ENCODE results near the gene TMEM255B.

DNA sequence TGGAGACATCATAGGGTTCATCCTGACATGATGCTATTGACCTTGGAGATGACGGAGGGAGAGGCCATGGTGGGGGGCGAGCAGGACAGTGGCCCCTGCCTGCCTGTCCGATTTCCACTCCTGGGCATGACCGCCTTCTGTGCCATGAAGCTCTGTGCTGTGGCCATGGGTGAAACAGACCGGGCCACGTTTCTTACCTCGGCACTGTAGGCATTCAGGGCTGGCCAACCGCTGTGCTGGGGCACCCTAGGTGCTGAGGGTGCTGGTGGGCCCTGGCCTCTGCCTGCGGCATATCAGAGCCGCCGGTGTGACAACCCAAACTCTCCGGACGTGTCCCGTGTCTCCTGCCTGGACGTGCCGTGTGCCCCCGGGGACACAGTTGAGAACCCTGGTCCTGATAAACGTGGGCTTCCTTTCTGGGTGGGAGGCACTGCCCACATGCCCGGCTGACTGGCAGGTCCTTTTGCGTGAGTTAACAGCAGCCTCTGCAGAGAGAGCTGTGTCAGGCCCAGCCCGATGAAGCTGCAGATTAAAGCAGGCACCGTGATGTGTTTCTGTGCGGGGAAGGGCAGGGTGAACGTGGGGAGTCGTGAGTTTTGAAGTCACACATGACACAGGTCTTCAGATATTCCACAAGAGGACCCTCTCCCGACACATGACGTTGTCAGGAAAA is 46.5 kb downstream of the TMEM255B start:
- TF ChIP-seq, protein P1, sequence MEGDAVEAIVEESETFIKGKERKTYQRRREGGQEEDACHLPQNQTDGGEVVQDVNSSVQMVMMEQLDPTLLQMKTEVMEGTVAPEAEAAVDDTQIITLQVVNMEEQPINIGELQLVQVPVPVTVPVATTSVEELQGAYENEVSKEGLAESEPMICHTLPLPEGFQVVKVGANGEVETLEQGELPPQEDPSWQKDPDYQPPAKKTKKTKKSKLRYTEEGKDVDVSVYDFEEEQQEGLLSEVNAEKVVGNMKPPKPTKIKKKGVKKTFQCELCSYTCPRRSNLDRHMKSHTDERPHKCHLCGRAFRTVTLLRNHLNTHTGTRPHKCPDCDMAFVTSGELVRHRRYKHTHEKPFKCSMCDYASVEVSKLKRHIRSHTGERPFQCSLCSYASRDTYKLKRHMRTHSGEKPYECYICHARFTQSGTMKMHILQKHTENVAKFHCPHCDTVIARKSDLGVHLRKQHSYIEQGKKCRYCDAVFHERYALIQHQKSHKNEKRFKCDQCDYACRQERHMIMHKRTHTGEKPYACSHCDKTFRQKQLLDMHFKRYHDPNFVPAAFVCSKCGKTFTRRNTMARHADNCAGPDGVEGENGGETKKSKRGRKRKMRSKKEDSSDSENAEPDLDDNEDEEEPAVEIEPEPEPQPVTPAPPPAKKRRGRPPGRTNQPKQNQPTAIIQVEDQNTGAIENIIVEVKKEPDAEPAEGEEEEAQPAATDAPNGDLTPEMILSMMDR (optimal IDR thresholded peaks at IDR 0.05 in 1 of 3, IDR thresholded peaks at IDR 0.05 in 1 of 3, conservative IDR thresholded peaks at IDR 0.05 in 1 of 3; ENCODE audit: extremely low read depth in 1 of 3, insufficient read depth in 2 of 3, low read length in 3 of 3) = no peak
- TF ChIP-seq EZH2 (IDR thresholded peaks at IDR 0.05; ENCODE audit: low read length) = no peak
